Fibroblast of pulmonary artery (primary cell): ENCODE data around the gene MTMR6.

ENCODE experiments used
- DNase-seq: peaks from one replicate; pipeline ENCODE4 v3.0.0-alpha.2; 2010; ENCODE audit warnings: low read depth
- H3K4me3 ChIP-seq: replicated peaks from 2 replicates; pipeline ENCODE4 v1.5.1; 2011; ENCODE audit warnings: low read depth, mild to moderate bottlenecking, control low read depth, low read length, moderate library complexity
- CTCF ChIP-seq: IDR thresholded peaks from 2 replicates; pipeline ENCODE4 v1.5.1; 2011; ENCODE audit warnings: mild to moderate bottlenecking, control low read depth, low read length, inconsistent platforms; ENCODE audit errors: missing control alignments

MTMR6 gene

GRCh38 chr13:25310891-25311290 lies 23.6 kb upstream of the MTMR6 start:
- TF ChIP-seq CTCF = no peak
- no peak overlapping the region for H3K4me3 ChIP-seq
- DNase-seq = no peak

GRCh38 chr13:25306671-25307464 lies 19.6 kb upstream of the MTMR6 start:
- no peak for TF ChIP-seq CTCF
- DNase-seq = no peak

GRCh38 chr13:25302121-25302520 lies 14.8 kb upstream of the MTMR6 start:
- TF ChIP-seq CTCF = no peak
- H3K4me3 ChIP-seq = peak overlapping the region; percentile 88
- no peak for DNase-seq

More at GRCh38 chr13:25306671-25307464, 19.6 kb upstream of the MTMR6 start:
- no peak overlapping the region for H3K4me3 ChIP-seq

- peak within 1 kb of the TSS; percentile 88 for H3K4me3 ChIP-seq
- no peak for TF ChIP-seq CTCF
Observed at GRCh38 chr13:25301347-25302113, 14.2 kb upstream of the MTMR6 start, which contains the start of gene NUP58. Gene NUP58, plus strand, starts transcription at chr13:25301625. Its CDS starts 149 bp downstream, at chr13:25301774.

GRCh38 chr13:25300861-25301346 lies 13.6 kb upstream of the MTMR6 start:
- no peak for TF ChIP-seq CTCF
- H3K4me3 ChIP-seq = peak overlapping the region; percentile 88
- DNase-seq = peak; percentile 20

More at GRCh38 chr13:25301347-25302113, 14.2 kb upstream of the MTMR6 start, which contains the start of gene NUP58:
- peak; percentile 96 for DNase-seq

GRCh38 chr13:25295701-25296100 lies 8.4 kb upstream of the MTMR6 start:
- H3K4me3 ChIP-seq = no peak overlapping the region
- DNase-seq = no peak
- TF ChIP-seq CTCF = no peak
